HepG2 (cell line): ENCODE data around the gene ANKRD11. TPM values are rescaled to one million over a fixed set of nuclear protein-coding genes. Genes with fewer than 3 reads are reported as not detected.

Experiments
- ATAC-seq: fragments of 200-7000 bp; cut with Tn5 transposase; 3 replicates; pipeline ENCODE4 v1.9.1; 2020; ENCODE audit warnings: mild to moderate bottlenecking, moderate library complexity
- BruUV-seq: library from RNA; stranded (reverse); fragments of 400-500 nt; replicated peaks from 2 replicates; lab custom pipeline; 2021; lab: Mats Ljungman, UMichigan
- CTCF ChIA-PET: fragments of 300-600 bp; formaldehyde crosslinking; extraction: SDS; loops from one replicate; lab custom pipeline; 2021; ENCODE audit warnings: low total read pairs, inconsistent platforms, low intra/inter-chr PET ratio; lab: Yijun Ruan, JAX
- POLR2A ChIA-PET: fragments of 350-600 bp; sonication (Branson Sonifier 250); formaldehyde crosslinking; loops from one replicate; lab custom pipeline; 2020; ENCODE audit warnings: antibody characterized with exemption, inconsistent platforms; lab: Yijun Ruan, JAX
- DNase-seq: peaks from one replicate; pipeline ENCODE4 v3.0.0-alpha.2; 2015; ENCODE audit warnings: low spot score
- FAIRE-seq: peaks from 3 replicates; lab custom pipeline; 2011; peaks lifted over from hg19 to GRCh38; lab: Jason Lieb, UNC
- H2AFZ ChIP-seq: one replicate; pipeline ENCODE4 v1.6.1; 2011; ENCODE audit warnings: low read length, inconsistent platforms
- H3K27ac ChIP-seq: fragments of 300-600 bp; 3 replicates; pipeline ENCODE4 v1.8.0; 2011; ENCODE audit warnings: mixed run types, mild to moderate bottlenecking, mixed read lengths, low read length, inconsistent platforms; ENCODE audit not compliant: insufficient read depth; ENCODE audit errors: extremely low read length
- H3K27me3 ChIP-seq, 2 experiments: fragments of 200-600 bp in 1 of 2; 2 replicates in 1 of 2; 3 replicates in 1 of 2; pipeline versions ENCODE4 v1.6.0 to v1.8.0; 2011; ENCODE audit warnings: low read length in 2 of 2, mild to moderate bottlenecking in 2 of 2, moderate library complexity in 2 of 2, inconsistent platforms in 1 of 2; ENCODE audit not compliant: insufficient read depth in 2 of 2, control insufficient read depth in 1 of 2
- H3K36me3 ChIP-seq, 2 experiments: fragments of 200-600 bp in 1 of 2; replicated peaks in 1 of 2; 2 replicates in 1 of 2; 3 replicates in 1 of 2; pipeline versions ENCODE4 v1.5.1 to v1.8.0; 2011; ENCODE audit warnings: low read length in 2 of 2, inconsistent platforms in 1 of 2; ENCODE audit not compliant: insufficient read depth in 2 of 2, control insufficient read depth in 1 of 2
- H3K4me1 ChIP-seq: 2 replicates; pipeline ENCODE4 v1.5.1; 2012; ENCODE audit warnings: low read length, inconsistent platforms; ENCODE audit not compliant: insufficient read depth
- H3K4me2 ChIP-seq: 2 replicates; pipeline ENCODE4 v1.6.0; 2011; ENCODE audit warnings: low read depth, low read length, inconsistent platforms
- H3K4me3 ChIP-seq, 3 experiments: fragments of 200-600 bp in 1 of 3; sonication (generic), shearing (Covaris generic) in 1 of 3; replicated peaks in 1 of 3; 2 replicates each; pipeline ENCODE4 v1.5.1; 2011 to 2016; ENCODE audit warnings: low read length in 3 of 3, inconsistent platforms in 2 of 3, low read depth in 2 of 3, mild to moderate bottlenecking in 2 of 3, control low read depth in 1 of 3, mixed read lengths in 1 of 3; ENCODE audit not compliant: insufficient read depth in 1 of 3
- H3K79me2 ChIP-seq: one replicate; pipeline ENCODE4 v1.6.1; 2011; ENCODE audit warnings: low read length, inconsistent platforms; ENCODE audit not compliant: insufficient read depth
- H3K9ac ChIP-seq: 2 replicates; pipeline ENCODE4 v1.6.0; 2011; ENCODE audit warnings: mild to moderate bottlenecking, low read depth, low read length, inconsistent platforms; ENCODE audit not compliant: insufficient read depth
- H3K9me3 ChIP-seq: 2 replicates; pipeline ENCODE4 v1.5.1; 2012; ENCODE audit warnings: mild to moderate bottlenecking, low read length
- H4K20me1 ChIP-seq: 2 replicates; pipeline ENCODE4 v1.6.0; 2011; ENCODE audit warnings: inconsistent platforms, mild to moderate bottlenecking, low read length, moderate library complexity; ENCODE audit not compliant: insufficient read depth
- AKAP8 ChIP-seq: sonication (generic); formaldehyde crosslinking; IDR thresholded peaks from 2 replicates; pipeline ENCODE4 v1.5.1; 2020; ENCODE audit warnings: mild to moderate bottlenecking, missing genetic modification reagents
- CTCF ChIP-seq: sonication (generic); formaldehyde crosslinking; IDR thresholded peaks from 2 replicates; pipeline ENCODE4 v1.5.0; 2020; ENCODE audit warnings: mild to moderate bottlenecking, missing genetic modification reagents, moderate library complexity
- ETV5 ChIP-seq: IDR thresholded peaks from 2 replicates; pipeline ENCODE4 v1.6.1; 2018; ENCODE audit warnings: missing biosample characterization, missing genetic modification reagents, inconsistent platforms, borderline replicate concordance
- SAP130 ChIP-seq: IDR thresholded peaks from 2 replicates; pipeline ENCODE4 v1.6.1; 2016; ENCODE audit warnings: low read depth
- ZNF580 ChIP-seq: IDR thresholded peaks from 2 replicates; pipeline ENCODE4 v1.6.1; 2016; ENCODE audit warnings: low read depth, borderline replicate concordance
- WGBS: methylation state at CpG from one replicate; pipeline ENCODE4 v1.1.6; 2017; ENCODE audit warnings: low lambda C conversion rate; 5-methylcytosine and 5-hydroxymethylcytosine counted together
- in situ Hi-C: cut with HindIII; loops from 2 replicates; pipeline ENCODE4 v1.10.0; 2017; ENCODE audit warnings: low pct_unique_long_range_greater_than_20kb; ENCODE audit not compliant: extremely low pct_ligation_motif_present
- intact Hi-C: fragments of 100-400 bp; cut with micrococcal nuclease; formaldehyde crosslinking; loops from one replicate; pipeline ENCODE4 v1.10.0; 2022; ENCODE audit not compliant: unreplicated experiment
- polyA plus RNA-seq, 8 experiments: library from polyadenylated mRNA; depleted of rRNA in 3 of 8; stranded (reverse) in 7 of 8; unstranded in 1 of 8; fragments of >200 nt; fragmentation: Illumina TruSeq in 4 of 8; extraction: Trizol in 4 of 8; gene quantifications; 2 replicates each; pipeline versions ENCODE4 v1.2.1 to v1.2.3, GENCODE V29; 2011 to 2016; ENCODE audit warnings: low read depth in 4 of 8, missing spikeins in 1 of 8, mixed read lengths in 1 of 8; ENCODE audit not compliant: insufficient read depth in 1 of 8
- total RNA-seq, 5 experiments: library from RNA; depleted of rRNA; stranded (reverse); fragments of >200 nt; fragmentation: Illumina TruSeq; extraction: Trizol; gene quantifications; 2 replicates each; pipeline ENCODE4 v1.2.3, GENCODE V29; 2016; ENCODE audit warnings: low read depth in 1 of 5
- TF ChIP-seq, protein P1 (sequence below): sonication (generic); formaldehyde crosslinking; conservative IDR thresholded peaks from 2 replicates; pipeline ENCODE4 v1.4.0; 2020; ENCODE audit warnings: missing genetic modification reagents
- TF ChIP-seq, protein P2 (sequence below): sonication (generic); formaldehyde crosslinking; IDR thresholded peaks from 2 replicates; pipeline ENCODE4 v1.4.0; 2020; ENCODE audit warnings: missing genetic modification reagents, mild to moderate bottlenecking, borderline replicate concordance

The ANKRD11 gene
- total and polyA plus RNA-seq, 2 of the 13 experiments (the other 11 are each of a cell fraction or from before 2014, with no cell fraction given), result 21.4 to 38.4 TPM

DNA sequence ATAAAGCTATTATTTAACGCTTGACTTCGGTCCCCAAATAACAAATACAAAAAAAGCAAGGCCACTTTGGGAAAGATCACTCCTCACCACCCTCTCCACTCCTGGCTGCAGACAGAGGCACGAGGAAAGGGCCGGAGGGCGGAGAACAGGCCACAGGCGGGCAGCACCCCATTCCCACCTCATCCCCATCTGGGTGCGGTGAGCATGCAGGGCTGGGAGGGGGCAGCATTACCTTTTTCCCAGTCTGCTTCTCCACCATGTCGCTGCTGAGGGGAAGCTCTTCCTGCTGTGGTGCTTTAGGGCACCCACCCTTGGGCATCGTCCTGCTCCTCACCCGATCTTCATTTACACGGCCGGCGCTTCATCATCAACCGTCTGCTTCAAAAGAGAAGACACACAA lies 173.7 kb downstream of the ANKRD11 start:
- H3K4me3 ChIP-seq, result no peak overlapping the region
- BruUV-seq, result no TSS peak
- no peak overlapping the region for H3K4me2 ChIP-seq
- no peak overlapping the region for H3K9ac ChIP-seq
- POLR2A ChIA-PET, result no interaction called here
- in situ Hi-C loops (no loop called here), intact Hi-C loops (no loop called here)
- DNase-seq, result no peak
- CTCF ChIA-PET, result no interaction called here
- no peak for FAIRE-seq
- no peak for ATAC-seq
- TF ChIP-seq, protein P1, sequence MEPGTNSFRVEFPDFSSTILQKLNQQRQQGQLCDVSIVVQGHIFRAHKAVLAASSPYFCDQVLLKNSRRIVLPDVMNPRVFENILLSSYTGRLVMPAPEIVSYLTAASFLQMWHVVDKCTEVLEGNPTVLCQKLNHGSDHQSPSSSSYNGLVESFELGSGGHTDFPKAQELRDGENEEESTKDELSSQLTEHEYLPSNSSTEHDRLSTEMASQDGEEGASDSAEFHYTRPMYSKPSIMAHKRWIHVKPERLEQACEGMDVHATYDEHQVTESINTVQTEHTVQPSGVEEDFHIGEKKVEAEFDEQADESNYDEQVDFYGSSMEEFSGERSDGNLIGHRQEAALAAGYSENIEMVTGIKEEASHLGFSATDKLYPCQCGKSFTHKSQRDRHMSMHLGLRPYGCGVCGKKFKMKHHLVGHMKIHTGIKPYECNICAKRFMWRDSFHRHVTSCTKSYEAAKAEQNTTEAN (CRISPR knock-in tag), result no peak
- peak; percentile 32 for TF ChIP-seq CTCF (CRISPR knock-in tag)
- no peak overlapping the region for H2AFZ ChIP-seq
- H3K36me3 ChIP-seq, result peaks cover 29 to 51% of the 10 kb centered on the region in 2 experiments; a peak in 4 of 5 replicates
- no peak overlapping the region for H3K27ac ChIP-seq
- H3K9me3 ChIP-seq, result no peaks in the 10 kb centered on the region
- 95% methylated on average over 14 of the region's 14 CpGs for WGBS
- H3K79me2 ChIP-seq, result peaks cover 96% of the 10 kb centered on the region
- no peaks in the 10 kb centered on the region for H3K27me3 ChIP-seq
- peaks cover 33% of the 10 kb centered on the region for H3K4me1 ChIP-seq
- peaks cover 92% of the 10 kb centered on the region for H4K20me1 ChIP-seq

DNA sequence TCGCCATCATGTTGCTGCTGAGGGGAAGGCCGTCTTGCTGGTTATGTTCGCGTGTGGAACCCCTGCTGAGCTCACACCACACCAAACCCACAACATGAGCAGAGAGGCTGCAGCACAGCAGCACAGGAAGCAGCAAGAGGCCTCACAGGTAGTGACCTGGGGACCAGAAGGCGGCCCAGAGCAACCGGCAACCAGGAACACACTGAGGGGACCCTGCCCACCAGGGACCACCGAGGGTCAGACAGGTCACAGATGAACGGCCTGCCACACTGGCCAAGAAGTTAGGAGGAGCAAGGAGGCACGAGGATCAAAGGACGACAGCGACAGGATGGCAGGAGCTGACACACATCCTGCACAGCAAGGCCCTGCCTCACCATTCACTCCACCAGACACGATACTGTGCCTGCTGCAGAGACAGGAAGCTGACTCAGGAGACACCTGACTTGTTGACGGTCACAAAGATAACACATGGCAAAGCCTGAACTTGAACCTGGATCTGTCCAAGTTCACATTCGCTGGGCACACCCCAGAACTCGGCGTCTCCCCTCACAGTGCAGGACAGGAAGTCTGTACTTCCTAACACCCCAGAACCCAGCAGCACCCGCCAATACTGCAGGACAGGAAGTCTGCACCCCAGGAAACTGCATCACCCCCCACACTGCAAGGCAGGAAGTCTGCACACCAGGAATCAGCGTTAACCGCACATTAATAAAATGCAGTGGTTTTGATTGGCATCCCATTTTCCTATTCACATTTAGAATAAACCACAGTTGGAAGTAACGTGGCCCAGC lies 174.4 kb downstream of the ANKRD11 start:
- intact Hi-C loops (no loop called here), in situ Hi-C loops (no loop called here)
- WGBS, result 97% methylated on average over 16 of the region's 20 CpGs
- Histone ChIP-seq H3K36me3 (peaks cover 29 to 57% of the 10 kb centered on the region in 2 experiments; a peak in 4 of 5 replicates), H3K4me2 (no peak overlapping the region), H4K20me1 (peaks cover 93% of the 10 kb centered on the region), H3K9ac (no peak overlapping the region), H3K79me2 (peaks cover 98% of the 10 kb centered on the region), H3K4me3 (no peak overlapping the region), H3K9me3 (no peaks in the 10 kb centered on the region), H3K4me1 (peaks cover 26% of the 10 kb centered on the region), H3K27me3 (no peaks in the 10 kb centered on the region), H3K27ac (no peak overlapping the region), H2AFZ (no peak overlapping the region)
- peak; percentile 29 for DNase-seq
- CTCF ChIA-PET, result no interaction called here
- POLR2A ChIA-PET, result no interaction called here
- BruUV-seq, result no TSS peak
- no peak for ATAC-seq
- no peak for FAIRE-seq
- TF ChIP-seq, protein P2, sequence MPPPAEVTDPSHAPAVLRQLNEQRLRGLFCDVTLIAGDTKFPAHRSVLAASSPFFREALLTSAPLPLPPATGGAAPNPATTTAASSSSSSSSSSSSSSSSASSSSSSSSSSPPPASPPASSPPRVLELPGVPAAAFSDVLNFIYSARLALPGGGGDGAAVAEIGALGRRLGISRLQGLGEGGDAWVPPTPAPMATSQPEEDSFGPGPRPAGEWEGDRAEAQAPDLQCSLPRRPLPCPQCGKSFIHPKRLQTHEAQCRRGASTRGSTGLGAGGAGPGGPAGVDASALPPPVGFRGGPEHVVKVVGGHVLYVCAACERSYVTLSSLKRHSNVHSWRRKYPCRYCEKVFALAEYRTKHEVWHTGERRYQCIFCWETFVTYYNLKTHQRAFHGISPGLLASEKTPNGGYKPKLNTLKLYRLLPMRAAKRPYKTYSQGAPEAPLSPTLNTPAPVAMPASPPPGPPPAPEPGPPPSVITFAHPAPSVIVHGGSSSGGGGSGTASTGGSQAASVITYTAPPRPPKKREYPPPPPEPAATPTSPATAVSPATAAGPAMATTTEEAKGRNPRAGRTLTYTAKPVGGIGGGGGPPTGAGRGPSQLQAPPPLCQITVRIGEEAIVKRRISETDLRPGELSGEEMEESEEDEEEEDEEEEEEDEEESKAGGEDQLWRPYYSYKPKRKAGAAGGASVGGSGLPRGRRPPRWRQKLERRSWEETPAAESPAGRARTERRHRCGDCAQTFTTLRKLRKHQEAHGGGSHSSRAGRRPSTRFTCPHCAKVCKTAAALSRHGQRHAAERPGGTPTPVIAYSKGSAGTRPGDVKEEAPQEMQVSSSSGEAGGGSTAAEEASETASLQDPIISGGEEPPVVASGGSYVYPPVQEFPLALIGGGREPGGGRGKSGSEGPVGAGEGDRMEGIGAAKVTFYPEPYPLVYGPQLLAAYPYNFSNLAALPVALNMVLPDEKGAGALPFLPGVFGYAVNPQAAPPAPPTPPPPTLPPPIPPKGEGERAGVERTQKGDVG (CRISPR knock-in tag), result 0 out of 2 replicates have a peak, but pooled peaks have one; percentile 22
- TF ChIP-seq ETV5 (CRISPR knock-in tag) (peak; percentile 77; the same call in 1 of the 2 replicates), AKAP8 (CRISPR knock-in tag) (0 out of 2 replicates have a peak, but pooled peaks have one; percentile 49), ZNF580 (CRISPR knock-in tag) (0 out of 2 replicates have a peak, but pooled peaks have one; percentile 15), SAP130 (CRISPR knock-in tag) (peak; percentile 73)
